CMK (cell line): ENCODE results near the gene LMAN1L.
"Not testable (repeated sequence)": the region's sequence is repeated elsewhere in the genome, so short reads cannot be mapped to it uniquely, and the experiment has no call there.

ENCODE experiments used
- DNase-seq: peaks from one replicate; pipeline ENCODE4 v3.0.0-alpha.2; 2010; ENCODE audit warnings: low read depth

The LMAN1L gene

GRCh38 chr15:74782259-74783071 lies 30.2 kb upstream of the LMAN1L start:
- no peak for DNase-seq

GRCh38 chr15:74783072-74783807 lies 29.4 kb upstream of the LMAN1L start:
- no peak for DNase-seq

DNA sequence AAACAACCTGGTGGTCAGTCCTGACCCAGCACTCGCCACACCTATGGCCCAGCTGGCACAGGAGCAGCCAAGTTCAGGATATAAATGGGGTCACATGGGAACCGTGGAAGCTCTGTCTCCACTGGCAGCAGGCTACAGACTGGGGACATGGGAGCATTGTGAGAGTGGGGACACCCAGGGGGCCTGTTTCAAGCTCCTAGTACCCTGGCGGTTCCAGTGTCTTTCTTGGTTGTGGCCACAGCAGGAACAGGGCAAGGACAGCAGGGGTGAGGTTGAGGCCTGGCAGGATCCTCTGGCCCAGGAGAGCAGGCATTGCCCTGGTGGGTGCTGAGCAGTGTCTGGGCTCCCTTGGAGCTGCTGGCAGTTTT lies 28.8 kb upstream of the LMAN1L start:
- DNase-seq, result no peak

DNA sequence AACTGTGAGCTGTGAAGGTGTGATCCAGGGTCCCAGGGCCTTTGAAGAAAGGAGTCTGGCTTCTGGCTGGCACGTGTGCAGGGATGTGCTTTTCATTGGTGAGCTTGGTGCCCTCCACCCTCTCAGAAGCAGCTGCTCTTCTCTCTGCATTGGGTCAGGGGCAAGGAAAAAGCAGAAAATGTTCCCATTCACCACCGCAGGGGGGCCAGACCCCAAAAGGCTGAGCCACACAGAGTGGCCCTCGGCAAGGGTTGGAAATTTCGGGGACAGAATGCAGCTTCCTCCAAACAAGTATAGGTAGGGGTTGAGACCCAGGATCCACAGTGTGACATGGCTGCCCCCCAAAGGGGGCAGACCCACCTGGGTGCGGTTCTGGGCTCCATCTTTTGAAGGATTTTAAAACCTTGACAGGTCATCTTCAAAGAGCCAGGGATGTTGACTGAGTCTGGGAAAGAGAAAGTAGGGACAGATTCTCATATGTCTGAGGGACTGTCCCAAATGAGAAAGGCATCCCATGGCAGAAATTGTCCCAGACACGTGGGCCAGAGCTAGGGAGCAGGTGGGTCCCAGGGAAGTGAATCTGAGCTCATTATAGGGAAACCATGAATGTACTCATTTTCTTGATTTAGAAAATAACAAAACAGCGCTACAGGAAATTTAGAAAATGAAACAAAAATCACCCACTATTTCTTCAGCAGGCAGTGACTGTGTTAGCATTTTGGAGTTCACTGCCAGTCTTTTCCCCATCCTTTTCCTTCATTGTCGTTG lies 28.0 kb upstream of the LMAN1L start:
- no peak for DNase-seq

DNA sequence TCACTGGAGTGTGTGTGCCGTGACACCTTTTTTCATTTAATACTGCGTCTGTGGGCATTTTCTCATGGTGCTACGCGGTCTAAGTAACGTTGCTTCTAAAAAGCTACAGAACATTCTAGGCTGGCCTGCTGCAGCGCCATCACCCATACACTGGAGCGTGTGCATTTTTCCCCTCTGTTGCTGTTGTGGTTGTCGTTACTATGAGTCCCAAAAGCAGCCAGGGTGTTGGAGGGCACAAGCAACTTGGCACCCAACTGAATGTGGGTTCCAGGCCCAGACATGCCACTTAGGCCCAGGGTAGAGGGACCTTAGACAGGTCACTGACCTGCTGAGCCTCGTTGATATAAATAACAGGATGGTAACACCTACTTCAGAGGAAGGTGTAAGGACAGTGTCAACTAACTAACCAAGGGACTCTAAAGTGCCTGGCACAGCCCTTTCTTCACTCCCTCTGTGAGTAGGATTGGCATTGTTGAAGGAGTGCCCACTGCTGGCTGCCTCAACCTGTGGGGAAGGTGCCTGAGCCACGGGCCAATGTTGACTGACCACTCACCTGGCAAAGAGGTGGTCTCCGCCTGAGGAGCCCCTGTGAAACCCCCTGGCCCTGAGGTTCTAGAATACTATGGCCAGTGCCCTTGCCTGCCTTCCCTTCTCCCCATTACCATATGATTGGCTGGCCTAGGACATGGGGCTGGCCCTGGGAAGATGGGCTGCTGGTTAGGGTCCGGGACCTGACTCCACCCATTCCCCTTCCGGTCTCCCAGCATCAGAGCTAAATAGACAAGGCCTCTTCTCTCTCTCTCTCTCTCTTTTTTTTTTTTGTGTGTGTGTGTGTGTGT lies 27.2 kb upstream of the LMAN1L start:
- no peak for DNase-seq

- not testable (repeated sequence) for DNase-seq
Observed at GRCh38 chr15:74786081-74786480, 26.6 kb upstream of the LMAN1L start.

GRCh38 chr15:74786551-74787165 lies 26.0 kb upstream of the LMAN1L start:
- no peak for DNase-seq

- DNase-seq, result peak; percentile 96
Observed at GRCh38 chr15:74787251-74788041, 25.2 kb upstream of the LMAN1L start.

- DNase-seq, result no peak
Observed at GRCh38 chr15:74788042-74788682, 24.5 kb upstream of the LMAN1L start.

GRCh38 chr15:74788683-74789151 lies 23.9 kb upstream of the LMAN1L start:
- DNase-seq, result no peak

DNA sequence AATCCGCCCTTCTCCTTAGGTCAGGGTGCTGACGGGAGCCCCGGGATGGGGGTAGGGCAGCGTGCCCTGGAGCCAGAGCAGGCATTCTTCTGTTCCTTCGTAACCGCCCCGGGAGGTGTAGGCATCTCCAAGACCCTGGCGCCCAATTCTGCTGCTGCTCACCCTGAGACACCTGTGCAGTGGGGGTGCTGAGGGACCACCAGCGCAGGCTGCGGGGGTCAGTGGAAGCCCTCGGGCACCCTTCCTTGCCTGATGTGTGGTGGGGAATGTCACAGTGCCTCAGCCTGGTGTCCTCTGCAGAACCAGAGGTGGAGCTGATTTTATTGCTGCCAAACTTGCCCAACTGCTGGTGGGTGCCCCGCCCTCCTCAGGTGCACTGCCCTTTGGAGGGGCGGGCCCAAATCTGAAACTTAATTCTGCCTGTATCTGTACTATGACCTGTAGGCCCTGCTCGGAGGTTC lies 23.4 kb upstream of the LMAN1L start:
- no peak for DNase-seq

GRCh38 chr15:74789741-74790079 lies 22.9 kb upstream of the LMAN1L start:
- no peak for DNase-seq

- DNase-seq, result no peak
Observed at GRCh38 chr15:74790080-74790916, 22.3 kb upstream of the LMAN1L start.

GRCh38 chr15:74791007-74791406 lies 21.6 kb upstream of the LMAN1L start:
- no peak for DNase-seq

DNA sequence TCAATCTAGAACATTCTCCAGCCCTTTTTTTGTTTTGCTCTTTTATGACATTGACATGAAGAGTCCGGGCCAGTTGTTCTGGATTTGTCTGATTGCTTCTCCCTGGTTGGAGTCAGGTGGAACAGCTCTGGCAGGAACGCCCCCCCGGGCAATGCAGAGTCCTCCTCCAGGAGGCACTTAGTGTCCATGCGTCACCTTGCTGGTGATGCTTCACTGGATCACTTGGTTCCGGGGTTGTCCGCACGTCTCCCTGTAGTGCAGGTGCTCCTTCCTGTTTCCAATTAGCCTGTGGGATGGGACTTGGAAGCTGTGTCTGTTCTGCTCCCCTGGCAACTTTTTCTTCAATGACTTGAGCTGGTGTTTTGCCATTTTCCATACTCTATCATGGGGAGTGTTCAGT lies 21.0 kb upstream of the LMAN1L start:
- DNase-seq, result no peak

DNA sequence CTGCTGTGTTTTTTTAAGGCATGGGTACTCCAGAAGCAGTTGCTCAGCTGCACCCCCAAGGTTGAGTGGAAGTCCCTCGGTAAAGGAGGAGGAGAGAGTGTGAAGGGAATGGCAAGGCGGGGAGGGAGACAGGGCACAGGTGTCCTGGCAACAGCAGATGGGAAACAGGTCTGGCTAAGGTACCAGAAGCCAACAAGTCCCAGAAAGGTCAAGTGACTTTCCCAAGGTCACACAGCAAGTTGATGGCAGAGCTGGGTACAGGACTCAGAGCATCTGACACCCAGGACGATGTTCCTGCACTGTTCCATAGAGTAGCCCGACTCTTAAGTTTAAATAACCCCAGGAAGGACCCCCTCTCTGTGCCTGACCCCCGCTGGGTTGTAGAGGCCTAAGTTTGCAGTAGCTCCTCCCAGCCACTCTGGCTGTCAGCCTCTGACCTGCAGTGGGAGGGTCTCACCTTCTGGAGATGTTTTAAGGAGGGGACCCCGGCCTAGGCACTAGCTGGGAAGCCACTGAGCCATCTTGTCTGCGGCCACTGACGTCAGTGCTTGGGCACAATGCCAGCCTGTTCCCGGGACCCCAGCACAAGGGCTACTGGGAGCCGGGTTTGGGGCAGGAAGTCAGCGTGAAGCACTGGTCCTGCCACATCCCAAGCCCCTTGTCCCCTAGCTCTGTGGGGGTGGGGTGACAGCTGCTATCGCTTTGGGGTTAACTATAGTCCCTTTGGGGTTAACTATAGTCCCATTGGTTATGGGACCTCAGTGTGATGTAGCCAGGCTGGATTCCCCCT lies 20.2 kb upstream of the LMAN1L start:
- no peak for DNase-seq

DNA sequence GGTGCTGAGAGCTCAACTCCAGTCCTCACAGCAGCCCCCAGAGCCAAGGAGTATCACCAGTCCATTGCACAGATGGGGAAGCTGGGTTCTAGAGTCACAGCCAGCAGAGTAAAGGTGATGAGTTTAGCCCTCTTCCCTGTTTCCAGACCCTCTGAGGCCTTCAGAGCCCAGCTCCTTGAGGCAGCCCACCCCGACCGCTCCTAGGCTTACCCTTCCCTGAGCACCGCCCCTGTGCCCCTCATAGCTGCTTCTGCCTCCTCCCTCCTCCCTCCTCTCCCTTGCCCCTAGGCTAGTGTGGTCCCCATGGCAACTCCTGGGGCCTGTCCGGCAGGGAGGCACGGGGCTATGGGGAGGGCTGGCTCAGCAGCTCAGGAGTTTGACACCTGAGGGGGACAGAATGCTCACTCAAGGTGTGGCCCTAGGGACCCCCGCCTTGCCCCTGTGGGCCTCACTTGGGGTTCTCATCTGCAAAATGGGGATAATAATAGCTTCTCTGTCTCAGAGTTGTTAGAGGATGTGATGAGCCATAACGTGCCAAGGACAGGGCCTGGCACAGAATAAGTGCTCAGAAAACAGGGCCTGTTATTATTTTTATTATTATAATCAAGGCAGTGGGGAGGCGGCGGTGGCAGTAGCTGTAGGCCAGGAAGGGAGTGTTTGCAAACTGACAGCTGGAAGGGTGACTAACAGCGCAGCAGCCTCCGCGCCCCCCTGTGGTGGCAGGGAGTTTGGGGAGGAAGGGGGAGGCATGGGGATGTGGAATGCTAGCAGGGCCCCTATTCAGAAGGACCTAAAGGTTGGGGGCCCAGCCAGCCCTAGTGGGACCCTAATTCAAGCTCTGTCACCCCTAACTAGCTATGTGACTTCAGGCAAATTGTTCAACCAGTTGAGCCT lies 19.3 kb upstream of the LMAN1L start:
- no peak for DNase-seq
